WTC11 (cell line): Measurements from ENCODE around the gene ALG5.

Experiments used
- ATF1 ChIP-seq: sonication (generic); formaldehyde crosslinking; IDR thresholded peaks from 2 replicates; pipeline ENCODE4 v1.8.1; 2023; ENCODE audit warnings: mild to moderate bottlenecking, moderate library complexity, missing genetic modification reagents
- CTCF ChIP-seq: fragments of 200-600 bp; IDR thresholded peaks from 2 replicates; pipeline ENCODE4 v1.8.0; 2022; ENCODE audit warnings: antibody characterized with exemption
- FOXP1 ChIP-seq: sonication (generic); formaldehyde crosslinking; IDR thresholded peaks from 2 replicates; pipeline ENCODE4 v1.8.0; 2022; ENCODE audit warnings: missing genetic modification reagents, mild to moderate bottlenecking, moderate library complexity, borderline replicate concordance
- JUN ChIP-seq: sonication (generic); formaldehyde crosslinking; IDR thresholded peaks from 2 replicates; pipeline ENCODE4 v1.8.0; 2023; ENCODE audit warnings: mild to moderate bottlenecking, missing genetic modification reagents
- PREB ChIP-seq: sonication (generic); formaldehyde crosslinking; IDR thresholded peaks from 2 replicates; pipeline ENCODE4 v1.8.1; 2022; ENCODE audit warnings: mild to moderate bottlenecking, missing genetic modification reagents, moderate library complexity, borderline replicate concordance
- USF2 ChIP-seq: sonication (generic); formaldehyde crosslinking; IDR thresholded peaks from 2 replicates; pipeline ENCODE4 v1.8.1; 2023; ENCODE audit warnings: mild to moderate bottlenecking, missing genetic modification reagents, moderate library complexity
- TF ChIP-seq, protein P1 (sequence below): sonication (generic); formaldehyde crosslinking; IDR thresholded peaks from 2 replicates; pipeline ENCODE4 v1.8.1; 2023; ENCODE audit warnings: mild to moderate bottlenecking, missing genetic modification reagents, borderline replicate concordance
- TF ChIP-seq, protein P2 (sequence below): sonication (generic); formaldehyde crosslinking; IDR thresholded peaks from 2 replicates; pipeline ENCODE4 v1.8.0; 2022; ENCODE audit warnings: mild to moderate bottlenecking, missing genetic modification reagents

GRCh38 chr13:36950330-36950729, 48.8 kb downstream of the ALG5 start:
- TF ChIP-seq PREB (CRISPR knock-in tag) (no peak), USF2 (CRISPR knock-in tag) (no peak), CTCF (no peak), JUN (CRISPR knock-in tag) (no peak), ATF1 (no peak), FOXP1 (CRISPR knock-in tag) (no peak)
- TF ChIP-seq, protein P1, sequence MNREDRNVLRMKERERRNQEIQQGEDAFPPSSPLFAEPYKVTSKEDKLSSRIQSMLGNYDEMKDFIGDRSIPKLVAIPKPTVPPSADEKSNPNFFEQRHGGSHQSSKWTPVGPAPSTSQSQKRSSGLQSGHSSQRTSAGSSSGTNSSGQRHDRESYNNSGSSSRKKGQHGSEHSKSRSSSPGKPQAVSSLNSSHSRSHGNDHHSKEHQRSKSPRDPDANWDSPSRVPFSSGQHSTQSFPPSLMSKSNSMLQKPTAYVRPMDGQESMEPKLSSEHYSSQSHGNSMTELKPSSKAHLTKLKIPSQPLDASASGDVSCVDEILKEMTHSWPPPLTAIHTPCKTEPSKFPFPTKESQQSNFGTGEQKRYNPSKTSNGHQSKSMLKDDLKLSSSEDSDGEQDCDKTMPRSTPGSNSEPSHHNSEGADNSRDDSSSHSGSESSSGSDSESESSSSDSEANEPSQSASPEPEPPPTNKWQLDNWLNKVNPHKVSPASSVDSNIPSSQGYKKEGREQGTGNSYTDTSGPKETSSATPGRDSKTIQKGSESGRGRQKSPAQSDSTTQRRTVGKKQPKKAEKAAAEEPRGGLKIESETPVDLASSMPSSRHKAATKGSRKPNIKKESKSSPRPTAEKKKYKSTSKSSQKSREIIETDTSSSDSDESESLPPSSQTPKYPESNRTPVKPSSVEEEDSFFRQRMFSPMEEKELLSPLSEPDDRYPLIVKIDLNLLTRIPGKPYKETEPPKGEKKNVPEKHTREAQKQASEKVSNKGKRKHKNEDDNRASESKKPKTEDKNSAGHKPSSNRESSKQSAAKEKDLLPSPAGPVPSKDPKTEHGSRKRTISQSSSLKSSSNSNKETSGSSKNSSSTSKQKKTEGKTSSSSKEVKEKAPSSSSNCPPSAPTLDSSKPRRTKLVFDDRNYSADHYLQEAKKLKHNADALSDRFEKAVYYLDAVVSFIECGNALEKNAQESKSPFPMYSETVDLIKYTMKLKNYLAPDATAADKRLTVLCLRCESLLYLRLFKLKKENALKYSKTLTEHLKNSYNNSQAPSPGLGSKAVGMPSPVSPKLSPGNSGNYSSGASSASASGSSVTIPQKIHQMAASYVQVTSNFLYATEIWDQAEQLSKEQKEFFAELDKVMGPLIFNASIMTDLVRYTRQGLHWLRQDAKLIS (CRISPR knock-in tag): no peak
- TF ChIP-seq, protein P2, sequence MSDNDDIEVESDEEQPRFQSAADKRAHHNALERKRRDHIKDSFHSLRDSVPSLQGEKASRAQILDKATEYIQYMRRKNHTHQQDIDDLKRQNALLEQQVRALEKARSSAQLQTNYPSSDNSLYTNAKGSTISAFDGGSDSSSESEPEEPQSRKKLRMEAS (CRISPR knock-in tag): no peak
